HepG2 (cell line): ENCODE data around the gene AMOTL1. TPM values are rescaled to one million over a fixed set of nuclear protein-coding genes. Genes with fewer than 3 reads are reported as not detected.

Source experiments
- ATAC-seq: fragments of 200-7000 bp; cut with Tn5 transposase; 3 replicates; pipeline ENCODE4 v1.9.1; 2020; ENCODE audit warnings: mild to moderate bottlenecking, moderate library complexity
- BruUV-seq: library from RNA; stranded (reverse); fragments of 400-500 nt; replicated peaks from 2 replicates; lab custom pipeline; 2021; lab: Mats Ljungman, UMichigan
- CTCF ChIA-PET: fragments of 300-600 bp; formaldehyde crosslinking; extraction: SDS; loops from one replicate; lab custom pipeline; 2021; ENCODE audit warnings: low total read pairs, inconsistent platforms, low intra/inter-chr PET ratio; lab: Yijun Ruan, JAX
- POLR2A ChIA-PET: fragments of 350-600 bp; sonication (Branson Sonifier 250); formaldehyde crosslinking; loops from one replicate; lab custom pipeline; 2020; ENCODE audit warnings: antibody characterized with exemption, inconsistent platforms; lab: Yijun Ruan, JAX
- DNase-seq: peaks from one replicate; pipeline ENCODE4 v3.0.0-alpha.2; 2015; ENCODE audit warnings: low spot score
- FAIRE-seq: peaks from 3 replicates; lab custom pipeline; 2011; peaks lifted over from hg19 to GRCh38; lab: Jason Lieb, UNC
- H2AFZ ChIP-seq: one replicate; pipeline ENCODE4 v1.6.1; 2011; ENCODE audit warnings: low read length, inconsistent platforms
- H3K27ac ChIP-seq: fragments of 300-600 bp; 3 replicates; pipeline ENCODE4 v1.8.0; 2011; ENCODE audit warnings: mixed run types, mild to moderate bottlenecking, mixed read lengths, low read length, inconsistent platforms; ENCODE audit not compliant: insufficient read depth; ENCODE audit errors: extremely low read length
- H3K27me3 ChIP-seq, 2 experiments: fragments of 200-600 bp in 1 of 2; 2 replicates in 1 of 2; 3 replicates in 1 of 2; pipeline versions ENCODE4 v1.6.0 to v1.8.0; 2011; ENCODE audit warnings: low read length in 2 of 2, mild to moderate bottlenecking in 2 of 2, moderate library complexity in 2 of 2, inconsistent platforms in 1 of 2; ENCODE audit not compliant: insufficient read depth in 2 of 2, control insufficient read depth in 1 of 2
- H3K36me3 ChIP-seq, 2 experiments: fragments of 200-600 bp in 1 of 2; replicated peaks in 1 of 2; 2 replicates in 1 of 2; 3 replicates in 1 of 2; pipeline versions ENCODE4 v1.5.1 to v1.8.0; 2011; ENCODE audit warnings: low read length in 2 of 2, inconsistent platforms in 1 of 2; ENCODE audit not compliant: insufficient read depth in 2 of 2, control insufficient read depth in 1 of 2
- H3K4me1 ChIP-seq: 2 replicates; pipeline ENCODE4 v1.5.1; 2012; ENCODE audit warnings: low read length, inconsistent platforms; ENCODE audit not compliant: insufficient read depth
- H3K4me2 ChIP-seq: 2 replicates; pipeline ENCODE4 v1.6.0; 2011; ENCODE audit warnings: low read depth, low read length, inconsistent platforms
- H3K4me3 ChIP-seq, 3 experiments: fragments of 200-600 bp in 1 of 3; sonication (generic), shearing (Covaris generic) in 1 of 3; replicated peaks in 1 of 3; 2 replicates each; pipeline ENCODE4 v1.5.1; 2011 to 2016; ENCODE audit warnings: low read length in 3 of 3, inconsistent platforms in 2 of 3, low read depth in 2 of 3, mild to moderate bottlenecking in 2 of 3, control low read depth in 1 of 3, mixed read lengths in 1 of 3; ENCODE audit not compliant: insufficient read depth in 1 of 3
- H3K79me2 ChIP-seq: one replicate; pipeline ENCODE4 v1.6.1; 2011; ENCODE audit warnings: low read length, inconsistent platforms; ENCODE audit not compliant: insufficient read depth
- H3K9ac ChIP-seq: 2 replicates; pipeline ENCODE4 v1.6.0; 2011; ENCODE audit warnings: mild to moderate bottlenecking, low read depth, low read length, inconsistent platforms; ENCODE audit not compliant: insufficient read depth
- H3K9me3 ChIP-seq: 2 replicates; pipeline ENCODE4 v1.5.1; 2012; ENCODE audit warnings: mild to moderate bottlenecking, low read length
- H4K20me1 ChIP-seq: 2 replicates; pipeline ENCODE4 v1.6.0; 2011; ENCODE audit warnings: inconsistent platforms, mild to moderate bottlenecking, low read length, moderate library complexity; ENCODE audit not compliant: insufficient read depth
- CBX2 ChIP-seq, 2 experiments: fragments of 200-600 bp in 1 of 2; sonication (generic); formaldehyde crosslinking in 1 of 2; IDR thresholded peaks; 2 replicates each; pipeline versions ENCODE4 v1.7.0 to v1.8.1; 2018 to 2022; ENCODE audit warnings: low read depth in 2 of 2, low read length in 1 of 2, mild to moderate bottlenecking in 1 of 2, missing genetic modification reagents in 1 of 2
- HOXA9 ChIP-seq: sonication (generic); formaldehyde crosslinking; IDR thresholded peaks from 2 replicates; pipeline ENCODE4 v1.8.1; 2022; ENCODE audit warnings: missing genetic modification reagents, mild to moderate bottlenecking, moderate library complexity, borderline replicate concordance
- SMAD1 ChIP-seq: sonication (generic); formaldehyde crosslinking; IDR thresholded peaks from 2 replicates; pipeline ENCODE4 v1.4.0; 2020; ENCODE audit warnings: missing genetic modification reagents, low read depth, mild to moderate bottlenecking, borderline replicate concordance
- ZNF124 ChIP-seq: sonication (generic); formaldehyde crosslinking; IDR thresholded peaks from 2 replicates; pipeline ENCODE4 v1.4.0; 2020; ENCODE audit warnings: missing genetic modification reagents
- WGBS: methylation state at CpG from one replicate; pipeline ENCODE4 v1.1.6; 2017; ENCODE audit warnings: low lambda C conversion rate; 5-methylcytosine and 5-hydroxymethylcytosine counted together
- in situ Hi-C: cut with HindIII; loops from 2 replicates; pipeline ENCODE4 v1.10.0; 2017; ENCODE audit warnings: low pct_unique_long_range_greater_than_20kb; ENCODE audit not compliant: extremely low pct_ligation_motif_present
- intact Hi-C: fragments of 100-400 bp; cut with micrococcal nuclease; formaldehyde crosslinking; loops from one replicate; pipeline ENCODE4 v1.10.0; 2022; ENCODE audit not compliant: unreplicated experiment
- polyA plus RNA-seq, 8 experiments: library from polyadenylated mRNA; depleted of rRNA in 3 of 8; stranded (reverse) in 7 of 8; unstranded in 1 of 8; fragments of >200 nt; fragmentation: Illumina TruSeq in 4 of 8; extraction: Trizol in 4 of 8; gene quantifications; 2 replicates each; pipeline versions ENCODE4 v1.2.1 to v1.2.3, GENCODE V29; 2011 to 2016; ENCODE audit warnings: low read depth in 4 of 8, missing spikeins in 1 of 8, mixed read lengths in 1 of 8; ENCODE audit not compliant: insufficient read depth in 1 of 8
- total RNA-seq, 5 experiments: library from RNA; depleted of rRNA; stranded (reverse); fragments of >200 nt; fragmentation: Illumina TruSeq; extraction: Trizol; gene quantifications; 2 replicates each; pipeline ENCODE4 v1.2.3, GENCODE V29; 2016; ENCODE audit warnings: low read depth in 1 of 5
- TF ChIP-seq, protein P1 (sequence below), 2 experiments: fragments of 450-650 bp in 1 of 2; sonication (generic) in 1 of 2; formaldehyde crosslinking in 1 of 2; IDR thresholded peaks; 2 replicates each; pipeline versions ENCODE4 v1.6.1 to v1.8.0; 2016 to 2022; ENCODE audit warnings: antibody characterized with exemption in 1 of 2, mild to moderate bottlenecking in 1 of 2, missing genetic modification reagents in 1 of 2
- TF ChIP-seq, protein P2 (sequence below): sonication (generic); formaldehyde crosslinking; IDR thresholded peaks from 2 replicates; pipeline ENCODE4 v1.9.0; 2021; ENCODE audit warnings: missing genetic modification reagents, borderline replicate concordance
- TF ChIP-seq, protein P3 (sequence below): sonication (generic); formaldehyde crosslinking; IDR thresholded peaks from 2 replicates; pipeline ENCODE4 v1.4.0; 2020; ENCODE audit warnings: mild to moderate bottlenecking, missing genetic modification reagents, borderline replicate concordance

AMOTL1 gene
- total and polyA plus RNA-seq, 2 of the 13 experiments (the other 11 are each of a cell fraction or from before 2014, with no cell fraction given) = 0.01 to 0.20 TPM

DNA sequence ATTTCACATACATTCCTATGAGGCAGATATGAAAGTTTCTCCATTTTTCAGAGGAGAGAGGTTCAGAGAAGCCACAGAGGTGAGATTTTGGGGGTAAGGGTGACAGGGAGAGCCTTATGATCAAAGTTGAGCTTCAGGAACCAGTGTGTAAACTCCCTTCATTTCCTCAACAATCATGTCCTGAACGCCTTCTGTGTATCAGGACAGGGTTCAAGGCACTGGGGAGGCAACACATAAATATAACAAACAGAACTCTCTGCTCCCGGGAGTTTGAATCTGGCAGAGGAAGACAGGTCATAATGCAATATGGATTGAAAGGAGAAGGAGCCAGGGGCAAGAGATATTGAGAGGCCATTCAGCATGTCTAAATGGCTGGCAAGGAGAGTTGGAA lies 28.0 kb downstream of the AMOTL1 start:
- intact Hi-C loops = no loop called here
- no peak for ATAC-seq
- H3K36me3 ChIP-seq = no peaks in the 10 kb centered on the region
- H3K4me2 ChIP-seq = no peak overlapping the region
- DNase-seq = no peak
- no TSS peak for BruUV-seq
- H3K4me1 ChIP-seq = no peaks in the 10 kb centered on the region
- H4K20me1 ChIP-seq = no peaks in the 10 kb centered on the region
- no peak overlapping the region for H3K27ac ChIP-seq
- no peaks in the 10 kb centered on the region for H3K79me2 ChIP-seq
- in situ Hi-C loops = no loop called here
- CTCF ChIA-PET = no interaction called here
- H3K4me3 ChIP-seq = no peak overlapping the region
- TF ChIP-seq, protein P1, sequence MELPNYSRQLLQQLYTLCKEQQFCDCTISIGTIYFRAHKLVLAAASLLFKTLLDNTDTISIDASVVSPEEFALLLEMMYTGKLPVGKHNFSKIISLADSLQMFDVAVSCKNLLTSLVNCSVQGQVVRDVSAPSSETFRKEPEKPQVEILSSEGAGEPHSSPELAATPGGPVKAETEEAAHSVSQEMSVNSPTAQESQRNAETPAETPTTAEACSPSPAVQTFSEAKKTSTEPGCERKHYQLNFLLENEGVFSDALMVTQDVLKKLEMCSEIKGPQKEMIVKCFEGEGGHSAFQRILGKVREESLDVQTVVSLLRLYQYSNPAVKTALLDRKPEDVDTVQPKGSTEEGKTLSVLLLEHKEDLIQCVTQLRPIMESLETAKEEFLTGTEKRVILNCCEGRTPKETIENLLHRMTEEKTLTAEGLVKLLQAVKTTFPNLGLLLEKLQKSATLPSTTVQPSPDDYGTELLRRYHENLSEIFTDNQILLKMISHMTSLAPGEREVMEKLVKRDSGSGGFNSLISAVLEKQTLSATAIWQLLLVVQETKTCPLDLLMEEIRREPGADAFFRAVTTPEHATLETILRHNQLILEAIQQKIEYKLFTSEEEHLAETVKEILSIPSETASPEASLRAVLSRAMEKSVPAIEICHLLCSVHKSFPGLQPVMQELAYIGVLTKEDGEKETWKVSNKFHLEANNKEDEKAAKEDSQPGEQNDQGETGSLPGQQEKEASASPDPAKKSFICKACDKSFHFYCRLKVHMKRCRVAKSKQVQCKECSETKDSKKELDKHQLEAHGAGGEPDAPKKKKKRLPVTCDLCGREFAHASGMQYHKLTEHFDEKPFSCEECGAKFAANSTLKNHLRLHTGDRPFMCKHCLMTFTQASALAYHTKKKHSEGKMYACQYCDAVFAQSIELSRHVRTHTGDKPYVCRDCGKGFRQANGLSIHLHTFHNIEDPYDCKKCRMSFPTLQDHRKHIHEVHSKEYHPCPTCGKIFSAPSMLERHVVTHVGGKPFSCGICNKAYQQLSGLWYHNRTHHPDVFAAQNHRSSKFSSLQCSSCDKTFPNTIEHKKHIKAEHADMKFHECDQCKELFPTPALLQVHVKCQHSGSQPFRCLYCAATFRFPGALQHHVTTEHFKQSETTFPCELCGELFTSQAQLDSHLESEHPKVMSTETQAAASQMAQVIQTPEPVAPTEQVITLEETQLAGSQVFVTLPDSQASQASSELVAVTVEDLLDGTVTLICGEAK (IDR thresholded peaks at IDR 0.05) = no peak
- TF ChIP-seq, protein P1 (CRISPR knock-in tag; IDR thresholded peaks at IDR 0.05) = no peak
- TF ChIP-seq, protein P2, sequence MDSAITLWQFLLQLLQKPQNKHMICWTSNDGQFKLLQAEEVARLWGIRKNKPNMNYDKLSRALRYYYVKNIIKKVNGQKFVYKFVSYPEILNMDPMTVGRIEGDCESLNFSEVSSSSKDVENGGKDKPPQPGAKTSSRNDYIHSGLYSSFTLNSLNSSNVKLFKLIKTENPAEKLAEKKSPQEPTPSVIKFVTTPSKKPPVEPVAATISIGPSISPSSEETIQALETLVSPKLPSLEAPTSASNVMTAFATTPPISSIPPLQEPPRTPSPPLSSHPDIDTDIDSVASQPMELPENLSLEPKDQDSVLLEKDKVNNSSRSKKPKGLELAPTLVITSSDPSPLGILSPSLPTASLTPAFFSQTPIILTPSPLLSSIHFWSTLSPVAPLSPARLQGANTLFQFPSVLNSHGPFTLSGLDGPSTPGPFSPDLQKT (CRISPR knock-in tag) = no peak
- TF ChIP-seq HOXA9 = no peak
- no peak for TF ChIP-seq SMAD1 (CRISPR knock-in tag)
- TF ChIP-seq, protein P3, sequence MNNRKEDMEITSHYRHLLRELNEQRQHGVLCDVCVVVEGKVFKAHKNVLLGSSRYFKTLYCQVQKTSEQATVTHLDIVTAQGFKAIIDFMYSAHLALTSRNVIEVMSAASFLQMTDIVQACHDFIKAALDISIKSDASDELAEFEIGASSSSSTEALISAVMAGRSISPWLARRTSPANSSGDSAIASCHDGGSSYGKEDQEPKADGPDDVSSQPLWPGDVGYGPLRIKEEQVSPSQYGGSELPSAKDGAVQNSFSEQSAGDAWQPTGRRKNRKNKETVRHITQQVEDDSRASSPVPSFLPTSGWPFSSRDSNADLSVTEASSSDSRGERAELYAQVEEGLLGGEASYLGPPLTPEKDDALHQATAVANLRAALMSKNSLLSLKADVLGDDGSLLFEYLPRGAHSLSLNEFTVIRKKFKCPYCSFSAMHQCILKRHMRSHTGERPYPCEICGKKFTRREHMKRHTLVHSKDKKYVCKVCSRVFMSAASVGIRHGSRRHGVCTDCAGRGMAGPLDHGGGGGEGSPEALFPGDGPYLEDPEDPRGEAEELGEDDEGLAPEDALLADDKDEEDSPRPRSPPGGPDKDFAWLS (CRISPR knock-in tag) = no peak
- TF ChIP-seq CBX2 (IDR thresholded peaks at IDR 0.05; ENCODE audit: low read depth, low read length) = no peak
- TF ChIP-seq CBX2 (CRISPR knock-in tag; IDR thresholded peaks at IDR 0.05; ENCODE audit: low read depth) = no peak
- no peak for TF ChIP-seq ZNF124 (CRISPR knock-in tag)
- H2AFZ ChIP-seq = no peak overlapping the region
- H3K9me3 ChIP-seq = no peaks in the 10 kb centered on the region
- POLR2A ChIA-PET = no interaction called here
- H3K27me3 ChIP-seq = 0 out of 5 replicates have a peak, but pooled peaks cover 0 to 5% of the 10 kb centered on the region in 2 experiments
- WGBS = 18% methylated on average over 2 of the region's 2 CpGs
- H3K9ac ChIP-seq = no peak overlapping the region
- no peak for FAIRE-seq
